ENCODE data around the gene SGCE. TPM values are rescaled to one million over a fixed set of nuclear protein-coding genes. Genes with fewer than 3 reads are reported as not detected.

SGCE gene
- total and polyA plus RNA-seq, 10 of the 15 experiments (the other 5 are each of a cell fraction or from before 2014, with no cell fraction given) = 30.5 to 80.1 (median 49.2) TPM

GRCh38 chr7:94650147-94651051 lies 5.5 kb downstream of the SGCE start:
- RAD21 ChIA-PET (ENCODE audit: unreplicated experiment) = interaction anchor here (0.9 to 2.0 kb wide), 4 partner anchors 9 to 201 kb away, joined by 5 to 6 read pairs (median 6); no protein-coding TSS in a partner anchor
- Histone ChIP-seq H3K27me3 (replicated peaks in 1 of 2; ENCODE audit: control insufficient read depth in 2 of 2, insufficient read depth in 2 of 2, low read length in 1 of 2) (no peaks in the 10 kb centered on the region), H3K79me2 (ENCODE audit: control insufficient read depth, insufficient read depth, low read length) (peaks cover 23% of the 10 kb centered on the region), H3K4me3 (no peak overlapping the region), H3K9ac (ENCODE audit: control insufficient read depth, insufficient read depth, low read length) (no peak overlapping the region), H4K20me1 (ENCODE audit: control insufficient read depth, insufficient read depth) (no peaks in the 10 kb centered on the region), H3K4me1 (ENCODE audit: control insufficient read depth, insufficient read depth, low read length) (peaks cover 2% of the 10 kb centered on the region; the same call in 1 of the 2 replicates), H3K4me2 (ENCODE audit: control insufficient read depth, insufficient read depth) (0 out of 2 replicates have a peak overlapping the region, but pooled peaks have one; percentile 71), H3K9me3 (replicated peaks; ENCODE audit: control insufficient read depth, insufficient read depth, low read length) (no peaks in the 10 kb centered on the region), H2AFZ (ENCODE audit: control insufficient read depth, low read depth, low read length) (no peak overlapping the region), H3K36me3 (ENCODE audit: control insufficient read depth in 2 of 2, insufficient read depth in 2 of 2, low read length in 1 of 2) (no peaks in the 10 kb centered on the region), H3K27ac (ENCODE audit: control insufficient read depth, insufficient read depth) (no peak overlapping the region)
- POLR2A ChIA-PET = interaction anchor here (1.1 kb wide), 1 partner anchor 30 kb away, joined by 4 read pairs; no protein-coding TSS in a partner anchor
- FAIRE-seq (no peak), DNase-seq (ENCODE audit: low read depth, low spot score) (no peak), ATAC-seq (peak; percentile 20)
- WGBS (ENCODE audit: insufficient coverage, insufficient replicate concordance, low lambda C conversion rate, missing lambda C conversion rate) = 69% methylated on average over 4 of the region's 4 CpGs
- SMC1A ChIA-PET (ENCODE audit: uncharacterized antibody, unreplicated experiment) = interaction anchor here (0.6 to 3.1 kb wide), 5 partner anchors 9 to 599 kb away, joined by 3 to 18 read pairs (median 12); no protein-coding TSS in a partner anchor
- BruUV-seq (replicated peaks) = no TSS peak
- CTCF ChIA-PET = interaction anchor here (0.6 to 1.6 kb wide), 2 partner anchors 72 to 826 kb away, joined by 3 to 4 read pairs; no protein-coding TSS in a partner anchor
- intact Hi-C loops (cut with micrococcal nuclease; ENCODE audit: unreplicated experiment) (loop anchor here (10.0 kb wide), 2 partner anchors 824 to 1034 kb away; no protein-coding TSS in a partner anchor), in situ Hi-C loops (cut with MboI) (no loop called here)
- no peak for TF ChIP-seq MXI1 (IDR thresholded peaks at IDR 0.05; ENCODE audit: low read depth, low read length)
- TF ChIP-seq, protein P1, sequence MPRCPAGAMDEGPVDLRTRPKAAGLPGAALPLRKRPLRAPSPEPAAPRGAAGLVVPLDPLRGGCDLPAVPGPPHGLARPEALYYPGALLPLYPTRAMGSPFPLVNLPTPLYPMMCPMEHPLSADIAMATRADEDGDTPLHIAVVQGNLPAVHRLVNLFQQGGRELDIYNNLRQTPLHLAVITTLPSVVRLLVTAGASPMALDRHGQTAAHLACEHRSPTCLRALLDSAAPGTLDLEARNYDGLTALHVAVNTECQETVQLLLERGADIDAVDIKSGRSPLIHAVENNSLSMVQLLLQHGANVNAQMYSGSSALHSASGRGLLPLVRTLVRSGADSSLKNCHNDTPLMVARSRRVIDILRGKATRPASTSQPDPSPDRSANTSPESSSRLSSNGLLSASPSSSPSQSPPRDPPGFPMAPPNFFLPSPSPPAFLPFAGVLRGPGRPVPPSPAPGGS (IDR thresholded peaks at IDR 0.05; ENCODE audit: borderline replicate concordance, insufficient read depth, low read depth, low read length, poor library complexity, severe bottlenecking) = no peak
- no peak for TF ChIP-seq IRF4 (IDR thresholded peaks at IDR 0.05; ENCODE audit: low read depth, low read length)
- no peak for TF ChIP-seq SREBF2 (IDR thresholded peaks at IDR 0.05; ENCODE audit: low read length)
- no peak for TF ChIP-seq NR2C2 (IDR thresholded peaks at IDR 0.05; ENCODE audit: borderline replicate concordance, control insufficient read depth, insufficient read length, low read depth)
- no peak for TF ChIP-seq SPI1 (IDR thresholded peaks at IDR 0.05; ENCODE audit: borderline replicate concordance, insufficient read depth, low read depth, low read length)
- TF ChIP-seq NBN (IDR thresholded peaks at IDR 0.05) = no peak
- TF ChIP-seq SMAD5 (IDR thresholded peaks at IDR 0.05; ENCODE audit: low read depth) = no peak
- TF ChIP-seq RAD21 (IDR thresholded peaks at IDR 0.05; ENCODE audit: insufficient read depth, low read depth, low read length) = no peak
- no peak for TF ChIP-seq NKRF (conservative IDR thresholded peaks at IDR 0.05)
- no peak for TF ChIP-seq YY1 (IDR thresholded peaks at IDR 0.05; ENCODE audit: low read depth, low read length)

Measured in GM12878 (cell line).